GM19397 (cell line): ENCODE results near the gene MAU2.
"Not testable (repeated sequence)": the region's sequence is repeated elsewhere in the genome, so short reads cannot be mapped to it uniquely, and the experiment has no call there.

Source experiments
- ATAC-seq: cut with Tn5 transposase; IDR thresholded peaks from one replicate; pipeline ENCODE4 v1.9.1; 2021; ENCODE audit warnings: mild to moderate bottlenecking, moderate library complexity; ENCODE audit not compliant: unreplicated experiment

The MAU2 gene

GRCh38 chr19:19345970-19346369, 25.3 kb downstream of the MAU2 start:
- no peak for ATAC-seq

- no peak for ATAC-seq
Measured at GRCh38 chr19:19347401-19348110, 26.9 kb downstream of the MAU2 start.

DNA sequence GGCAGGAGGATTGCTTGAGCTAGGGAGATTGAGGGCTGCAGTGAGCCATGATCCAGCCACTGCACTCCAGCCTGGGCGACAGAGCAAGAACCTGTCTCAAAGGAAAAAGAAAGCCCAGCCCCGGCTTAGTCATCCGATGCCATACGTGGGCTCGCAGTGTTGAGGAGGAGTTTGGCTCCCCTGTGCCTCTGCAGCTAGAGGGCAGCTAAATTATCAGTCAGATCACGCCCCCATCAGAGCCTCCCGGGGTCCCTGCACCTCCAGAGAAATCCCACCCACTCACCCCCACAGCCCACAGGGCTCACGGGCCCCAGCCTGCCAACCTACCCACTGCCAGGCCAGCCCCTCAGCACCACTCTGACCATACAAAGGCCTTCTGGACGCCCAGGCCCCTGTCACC, 27.6 kb downstream of the MAU2 start:
- ATAC-seq = no peak

DNA sequence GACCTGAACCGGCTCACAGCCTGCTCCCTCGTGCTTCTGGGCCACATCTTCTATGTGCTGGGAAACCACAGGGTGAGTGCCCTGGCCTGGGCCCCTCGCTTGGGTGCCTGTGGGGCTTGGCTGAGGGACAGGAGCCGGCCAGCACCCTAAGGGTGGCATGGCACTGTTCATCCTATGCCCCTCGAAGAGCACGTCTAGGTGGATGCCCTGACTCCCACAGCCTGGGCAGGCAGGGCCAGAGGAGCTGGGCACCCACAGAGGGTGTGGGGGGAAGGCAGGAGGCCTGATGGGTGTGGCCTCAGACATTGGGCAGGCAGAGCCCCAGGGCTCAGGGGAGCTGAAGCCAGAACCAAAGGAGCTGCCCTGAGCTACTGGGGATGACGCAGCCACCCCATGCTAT, 28.7 kb downstream of the MAU2 start:
- no peak for ATAC-seq

DNA sequence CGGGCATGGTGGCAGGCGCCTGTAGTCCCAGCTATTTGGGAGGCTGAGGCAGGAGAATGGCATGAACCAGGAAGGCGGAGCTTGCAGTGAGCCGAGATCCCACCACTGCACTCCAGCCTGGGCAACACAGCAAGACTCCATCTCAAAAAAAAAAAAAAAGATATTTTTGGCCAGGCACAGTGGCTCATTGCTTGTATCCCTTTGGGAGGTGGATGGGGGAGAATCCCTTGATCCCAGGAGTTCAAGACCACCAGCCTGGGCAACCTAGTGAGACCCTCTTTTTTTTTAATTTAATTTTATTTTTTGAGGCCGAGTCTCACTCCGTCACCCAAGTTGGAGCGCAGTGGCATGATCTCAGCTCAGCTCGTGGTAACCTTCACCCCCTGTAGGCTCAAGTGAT, 30.1 kb downstream of the MAU2 start:
- ATAC-seq = not testable (repeated sequence)

DNA sequence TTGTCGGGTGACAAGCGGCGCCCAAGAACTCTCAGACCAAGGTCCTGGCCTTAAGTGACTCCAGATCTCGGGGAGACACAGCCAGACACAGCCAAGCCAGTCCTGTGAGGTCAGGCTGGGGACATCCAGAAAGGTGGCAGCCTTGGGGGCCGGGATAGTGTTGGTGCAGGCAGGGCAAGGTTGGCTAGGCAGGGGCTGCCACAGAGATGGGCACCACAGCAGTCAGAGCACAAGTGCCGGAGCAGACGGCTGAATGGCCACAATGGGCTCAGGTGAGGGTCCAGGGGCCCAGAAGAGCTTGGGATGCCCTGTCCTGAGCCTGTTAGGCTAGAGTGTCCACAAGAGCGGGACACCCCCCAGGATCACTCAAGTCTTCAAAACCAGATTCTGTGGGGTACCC, 32.2 kb downstream of the MAU2 start:
- no peak for ATAC-seq

GRCh38 chr19:19354007-19354406, 33.4 kb downstream of the MAU2 start:
- no peak for ATAC-seq

GRCh38 chr19:19354932-19355331, 34.3 kb downstream of the MAU2 start:
- no peak for ATAC-seq

- ATAC-seq = no peak
Measured at GRCh38 chr19:19355606-19356139, 35.0 kb downstream of the MAU2 start.

GRCh38 chr19:19356500-19356899, 35.9 kb downstream of the MAU2 start:
- ATAC-seq = no peak

DNA sequence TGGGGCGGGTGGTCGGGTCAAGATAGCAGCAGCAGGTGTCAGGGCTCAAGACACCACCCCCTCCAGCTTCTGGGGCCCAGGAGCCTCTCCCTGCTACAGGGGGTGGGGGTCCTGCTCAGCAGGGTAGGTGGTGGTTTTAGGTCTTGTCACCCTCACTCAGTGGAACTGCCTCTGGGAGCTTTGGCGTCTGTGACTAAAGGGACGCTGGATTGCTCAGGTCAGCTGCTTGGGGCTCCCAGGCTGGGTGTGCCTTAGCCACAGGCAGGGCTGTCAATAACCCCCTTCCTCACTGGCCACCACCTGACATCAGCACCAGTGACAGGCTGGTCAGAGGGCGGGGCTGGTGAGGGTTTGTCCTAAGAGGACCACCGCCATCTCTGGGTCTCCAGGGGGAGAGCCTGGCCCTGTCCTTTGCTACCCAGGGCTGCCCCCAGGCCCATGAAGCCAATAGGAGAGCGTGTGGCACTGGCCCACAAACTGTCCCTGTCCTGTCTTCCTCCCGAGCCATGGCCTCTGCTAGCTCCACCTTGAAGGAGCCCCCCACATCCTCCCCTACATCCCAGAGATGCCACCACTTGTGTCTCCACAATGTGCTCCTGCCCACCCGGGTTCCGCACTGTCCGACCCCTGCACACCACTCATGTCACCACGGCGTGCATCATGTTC, 36.4 kb downstream of the MAU2 start:
- no peak for ATAC-seq

- no peak for ATAC-seq
Measured at GRCh38 chr19:19361075-19361594, 40.5 kb downstream of the MAU2 start.

- no peak for ATAC-seq
Measured at GRCh38 chr19:19362075-19362474, 41.4 kb downstream of the MAU2 start.

GRCh38 chr19:19366434-19367396, 46.1 kb downstream of the MAU2 start:
- ATAC-seq = peak; percentile 81

DNA sequence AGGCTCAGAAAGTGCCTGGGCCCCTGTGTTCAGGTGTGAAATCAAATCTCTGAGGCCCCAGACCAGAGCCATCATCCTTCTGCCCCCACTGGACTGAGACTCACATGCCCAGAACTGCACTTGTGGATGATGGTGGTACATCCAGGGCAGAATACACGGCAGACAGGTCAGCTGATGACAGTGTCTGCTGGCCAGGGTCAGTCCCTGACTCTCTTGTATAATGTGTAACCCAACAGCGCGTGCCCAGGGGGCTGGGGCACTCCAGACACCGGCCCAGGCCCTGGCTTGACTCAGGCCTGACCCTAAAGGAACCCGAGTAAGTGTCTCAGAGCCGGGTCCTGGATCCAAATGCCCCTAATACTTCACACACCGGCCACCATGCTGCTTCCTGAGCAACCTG, 47.5 kb downstream of the MAU2 start:
- ATAC-seq = no peak

- ATAC-seq = no peak
Measured at GRCh38 chr19:19371059-19371458, 50.4 kb downstream of the MAU2 start.

- ATAC-seq = peak; percentile 94
Measured at GRCh38 chr19:19372656-19373416, 52.2 kb downstream of the MAU2 start.

- no peak for ATAC-seq
Measured at GRCh38 chr19:19379527-19379926, 58.9 kb downstream of the MAU2 start.

DNA sequence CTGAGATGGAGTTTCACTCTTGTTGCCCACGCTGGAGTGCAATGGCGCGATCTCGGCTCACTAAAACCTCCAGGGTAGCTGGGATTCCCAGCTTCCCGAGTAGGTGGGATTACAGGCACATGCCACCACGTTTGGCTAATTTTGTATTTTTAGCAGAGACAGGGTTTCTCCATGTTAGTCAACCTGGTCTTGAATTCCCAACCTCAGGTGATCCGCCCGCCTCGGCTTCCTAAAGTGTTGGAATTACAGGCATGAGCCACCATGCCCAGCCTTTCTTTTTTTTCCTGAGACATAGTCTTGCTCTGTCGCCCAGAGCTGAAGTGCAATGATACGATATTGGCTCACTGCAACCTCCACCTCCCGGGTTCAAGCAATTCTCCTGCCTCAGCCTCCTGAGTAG, 59.7 kb downstream of the MAU2 start:
- not testable (repeated sequence) for ATAC-seq
